Peyer's patch (tissue), 4 donors: Measurements from ENCODE around the gene CHP1. TPM values are rescaled to one million over a fixed set of nuclear protein-coding genes. Genes with fewer than 3 reads are reported as not detected.

Experiments used
- DNase-seq, 3 donors: peaks; one replicate each; pipeline ENCODE4 v3.0.0-alpha.2; 2017 to 2019
- H3K27ac ChIP-seq, 4 donors: fragments of 200-600 bp; sonication (generic); one replicate each; pipeline ENCODE4 v1.5.1; 2016 to 2019
- H3K27me3 ChIP-seq, 2 donors: fragments of 200-600 bp; sonication (generic); one replicate each; pipeline ENCODE4 v1.5.1; 2019
- H3K36me3 ChIP-seq, 3 donors: fragments of 200-600 bp; sonication (generic); one replicate each; pipeline ENCODE4 v1.5.1; 2016 to 2019
- H3K4me1 ChIP-seq, 4 donors: fragments of 200-600 bp; sonication (generic); one replicate each; pipeline ENCODE4 v1.5.1; 2016 to 2019
- H3K4me3 ChIP-seq, 4 donors: fragments of 200-600 bp; sonication (generic); 1 replicate in 3 of 4; 2 replicates in 1 of 4; pipeline ENCODE4 v1.5.1; 2016 to 2019; ENCODE audit warnings: mild to moderate bottlenecking in 1 of 4
- H3K9me3 ChIP-seq, 4 donors: fragments of 200-600 bp; sonication (generic); one replicate each; pipeline ENCODE4 v1.5.1; 2016 to 2019; ENCODE audit warnings: mild to moderate bottlenecking in 1 of 4
- POLR2A ChIP-seq, 2 donors: fragments of 450-650 bp; IDR thresholded peaks; one replicate each; pipeline ENCODE4 v1.5.1; 2017; ENCODE audit warnings: antibody characterized with exemption in 2 of 2, mild to moderate bottlenecking in 2 of 2, moderate library complexity in 2 of 2
- total RNA-seq, 4 donors: library from RNA; depleted of rRNA; stranded (reverse); fragments of >200 nt; gene quantifications; one replicate each; pipeline ENCODE4 v1.1.0, GENCODE V29; 2016
- TF ChIP-seq, protein P1 (sequence below), 6 experiments: fragments of 450-650 bp in 4 of 6; fragments of 200-600 bp in 2 of 6; sonication (generic) in 1 of 6; IDR thresholded peaks; one replicate each; pipeline ENCODE4 v1.5.1; 2017 to 2019; ENCODE audit warnings: antibody characterized with exemption in 6 of 6, mild to moderate bottlenecking in 3 of 6, moderate library complexity in 1 of 6

Gene CHP1
- total RNA-seq = 100 to 1,000 TPM; 107 to 534 (median 405) TPM

GRCh38 chr15:41230650-41231421 lies at the start of gene CHP1, which contains the start of gene EXD1:
TSS of gene CHP1 (plus strand) at chr15:41231268. CDS start at chr15:41231383, 115 bp downstream.
TSS of gene EXD1 (minus strand) at chr15:41230757. CDS start at chr15:41226575, 4,182 bp downstream.
- TF ChIP-seq POLR2A (IDR thresholded peaks at IDR 0.05) = peak; percentile 93 to 95
- TF ChIP-seq, protein P1, sequence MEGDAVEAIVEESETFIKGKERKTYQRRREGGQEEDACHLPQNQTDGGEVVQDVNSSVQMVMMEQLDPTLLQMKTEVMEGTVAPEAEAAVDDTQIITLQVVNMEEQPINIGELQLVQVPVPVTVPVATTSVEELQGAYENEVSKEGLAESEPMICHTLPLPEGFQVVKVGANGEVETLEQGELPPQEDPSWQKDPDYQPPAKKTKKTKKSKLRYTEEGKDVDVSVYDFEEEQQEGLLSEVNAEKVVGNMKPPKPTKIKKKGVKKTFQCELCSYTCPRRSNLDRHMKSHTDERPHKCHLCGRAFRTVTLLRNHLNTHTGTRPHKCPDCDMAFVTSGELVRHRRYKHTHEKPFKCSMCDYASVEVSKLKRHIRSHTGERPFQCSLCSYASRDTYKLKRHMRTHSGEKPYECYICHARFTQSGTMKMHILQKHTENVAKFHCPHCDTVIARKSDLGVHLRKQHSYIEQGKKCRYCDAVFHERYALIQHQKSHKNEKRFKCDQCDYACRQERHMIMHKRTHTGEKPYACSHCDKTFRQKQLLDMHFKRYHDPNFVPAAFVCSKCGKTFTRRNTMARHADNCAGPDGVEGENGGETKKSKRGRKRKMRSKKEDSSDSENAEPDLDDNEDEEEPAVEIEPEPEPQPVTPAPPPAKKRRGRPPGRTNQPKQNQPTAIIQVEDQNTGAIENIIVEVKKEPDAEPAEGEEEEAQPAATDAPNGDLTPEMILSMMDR (IDR thresholded peaks at IDR 0.05) = peak; percentile 74 to 99 (median 96)

DNA sequence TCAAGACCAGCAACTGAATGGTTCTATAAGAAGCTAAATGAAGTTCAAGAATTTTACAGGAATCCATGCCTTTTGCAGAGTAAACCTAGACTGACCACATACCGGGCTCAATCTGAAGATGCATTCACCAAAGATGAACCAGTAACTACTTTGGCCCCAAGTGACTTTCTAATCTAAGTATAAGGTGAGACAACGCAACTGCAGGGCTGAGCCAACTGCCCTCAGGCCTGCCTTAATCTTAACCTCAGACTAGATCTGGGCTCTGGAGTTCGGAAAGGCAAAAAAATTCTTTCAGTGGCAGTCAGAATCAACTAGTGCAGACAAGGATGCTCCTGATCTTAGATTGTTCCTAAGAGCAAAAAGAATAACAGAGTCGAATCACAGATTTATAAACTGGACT lies 48.8 kb upstream of the CHP1 start:
- H3K27me3 ChIP-seq = no peaks in the 10 kb centered on the region
- no peak for TF ChIP-seq POLR2A (IDR thresholded peaks at IDR 0.05)
- TF ChIP-seq, protein P1 (IDR thresholded peaks at IDR 0.05) = no peak

More at GRCh38 chr15:41230650-41231421, at the start of gene CHP1, which contains the start of gene EXD1:
- H3K4me3 ChIP-seq = peak within 1 kb of the TSS; percentile 57 to 83 (median 70)
- peak within 1 kb of the TSS; percentile 86 to 90 (median 88) for H3K27ac ChIP-seq
- H3K4me1 ChIP-seq = peaks cover 0 to 25% (median 4%) of the 10 kb centered on the region in 4 donors
- H3K27me3 ChIP-seq = no peaks in the 10 kb centered on the region
- no peaks in the 10 kb centered on the region for H3K9me3 ChIP-seq
- H3K36me3 ChIP-seq = no peaks in the 10 kb centered on the region
- peak; percentile 96 to 99 (median 99) for DNase-seq

DNA sequence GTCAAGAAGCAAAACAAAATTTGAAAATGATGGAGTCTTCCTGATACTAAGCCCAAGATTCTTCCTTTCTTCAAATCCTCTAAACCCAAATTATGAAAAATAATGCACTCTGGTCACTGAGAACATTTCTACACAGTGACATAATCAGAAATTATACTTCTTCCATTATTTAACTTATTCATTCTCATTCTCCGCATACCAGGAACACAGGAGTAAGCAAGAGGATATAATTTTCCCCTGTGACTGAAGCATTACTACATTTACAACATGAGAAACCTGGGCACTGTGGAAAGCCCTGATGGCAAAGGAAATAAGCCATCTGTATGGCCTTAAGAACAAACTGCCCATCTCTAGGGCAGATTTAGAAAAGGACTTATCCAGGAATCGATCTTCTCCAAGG lies 47.5 kb upstream of the CHP1 start:
- no peak for DNase-seq
- Histone ChIP-seq H3K9me3 (no peaks in the 10 kb centered on the region), H3K27me3 (no peaks in the 10 kb centered on the region), H3K36me3 (no peaks in the 10 kb centered on the region), H3K4me3 (no peak overlapping the region), H3K27ac (no peak overlapping the region), H3K4me1 (no peaks in the 10 kb centered on the region)
- TF ChIP-seq, protein P1 (IDR thresholded peaks at IDR 0.05) = no peak
- no peak for TF ChIP-seq POLR2A (IDR thresholded peaks at IDR 0.05)

More for the DNA sequence above, 48.8 kb upstream of the CHP1 start:
- no peaks in the 10 kb centered on the region for H3K36me3 ChIP-seq
- no peaks in the 10 kb centered on the region for H3K9me3 ChIP-seq
- no peak for DNase-seq
- H3K4me3 ChIP-seq = no peak overlapping the region
- no peaks in the 10 kb centered on the region for H3K4me1 ChIP-seq
- no peak overlapping the region for H3K27ac ChIP-seq

DNA sequence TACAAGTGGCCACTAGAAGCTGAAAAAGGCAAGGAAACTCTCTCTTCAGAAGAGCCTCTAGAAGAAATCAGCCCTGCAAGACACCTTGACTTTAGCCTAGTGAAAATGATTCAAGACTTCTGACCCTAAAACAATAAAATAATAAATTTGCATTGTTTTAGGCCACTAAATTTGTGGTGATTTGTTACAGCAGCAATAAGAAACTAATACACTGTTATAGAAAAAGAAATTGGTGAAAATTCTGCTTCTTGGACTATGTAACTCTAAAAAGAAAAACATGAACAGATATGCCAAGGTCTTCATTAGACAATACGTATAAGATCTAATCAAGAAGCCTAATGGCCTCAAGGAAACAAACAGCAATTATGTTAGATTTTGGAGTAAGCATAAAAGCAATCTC lies 36.6 kb upstream of the CHP1 start:
- Histone ChIP-seq H3K9me3 (no peaks in the 10 kb centered on the region), H3K27me3 (no peaks in the 10 kb centered on the region), H3K27ac (no peak overlapping the region), H3K36me3 (no peaks in the 10 kb centered on the region), H3K4me3 (no peak overlapping the region), H3K4me1 (no peaks in the 10 kb centered on the region)
- DNase-seq = no peak
- TF ChIP-seq POLR2A (IDR thresholded peaks at IDR 0.05) = no peak
- TF ChIP-seq, protein P1 (IDR thresholded peaks at IDR 0.05) = no peak

DNA sequence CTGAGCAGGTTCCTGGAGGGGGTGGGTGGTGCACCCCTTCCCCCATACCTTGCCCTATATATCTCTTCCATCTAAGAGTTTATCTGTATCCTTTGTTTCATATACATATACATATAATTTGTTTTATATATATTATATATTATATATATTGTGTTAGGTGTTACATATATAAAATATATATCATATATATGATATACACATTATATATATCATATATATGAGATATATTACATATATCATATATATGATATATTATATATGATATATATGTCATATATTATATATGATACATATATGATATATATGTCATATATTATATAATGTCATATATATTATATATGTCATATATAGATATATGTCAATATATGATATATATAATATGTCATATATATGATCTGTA lies 31.6 kb upstream of the CHP1 start:
- TF ChIP-seq POLR2A (IDR thresholded peaks at IDR 0.05) = no peak
- TF ChIP-seq, protein P1 (IDR thresholded peaks at IDR 0.05) = no peak
- H3K27ac ChIP-seq = no peak overlapping the region
- no peak for DNase-seq
- H3K36me3 ChIP-seq = no peaks in the 10 kb centered on the region
- no peaks in the 10 kb centered on the region for H3K9me3 ChIP-seq
- H3K27me3 ChIP-seq = no peaks in the 10 kb centered on the region
- no peak overlapping the region for H3K4me3 ChIP-seq
- no peaks in the 10 kb centered on the region for H3K4me1 ChIP-seq
